Neural cell (in vitro differentiated cells): Measurements from ENCODE around the gene CAPNS1.

ENCODE experiments used
- EP300 ChIP-seq: fragments of 450-650 bp; conservative IDR thresholded peaks from 2 replicates; pipeline ENCODE4 v1.6.1; 2014; ENCODE audit warnings: antibody characterized with exemption, mild to moderate bottlenecking, moderate library complexity; ENCODE audit not compliant: poor library complexity, severe bottlenecking
- EZH2 ChIP-seq: fragments of 200-600, 300-800 bp; shearing (Covaris generic), sonication (generic); IDR thresholded peaks from 2 replicates; pipeline ENCODE4 v1.6.1; 2014; ENCODE audit warnings: antibody characterized with exemption, low read length, borderline replicate concordance, mild to moderate bottlenecking; ENCODE audit not compliant: insufficient read depth, poor library complexity, severe bottlenecking
- MXI1 ChIP-seq: fragments of 450-650 bp; conservative IDR thresholded peaks from 2 replicates; pipeline ENCODE4 v1.6.1; 2014; ENCODE audit warnings: antibody characterized with exemption, mild to moderate bottlenecking; ENCODE audit not compliant: poor library complexity, severe bottlenecking
- POLR2AphosphoS5 ChIP-seq: IDR thresholded peaks from 2 replicates; pipeline ENCODE4 v1.6.1; 2012
- RAD21 ChIP-seq: fragments of 450-650 bp; conservative IDR thresholded peaks from 2 replicates; pipeline ENCODE4 v1.6.1; 2014; ENCODE audit warnings: antibody characterized with exemption, mild to moderate bottlenecking, moderate library complexity
- SMC3 ChIP-seq: fragments of 450-650 bp; conservative IDR thresholded peaks from 2 replicates; pipeline ENCODE4 v1.6.1; 2014; ENCODE audit warnings: antibody characterized with exemption, mild to moderate bottlenecking, moderate library complexity; ENCODE audit not compliant: poor library complexity
- TAF1 ChIP-seq: IDR thresholded peaks from 2 replicates; pipeline ENCODE4 v1.6.1; 2012; ENCODE audit warnings: low read depth
- TF ChIP-seq, protein P1 (sequence below): fragments of 450-650 bp; IDR thresholded peaks from 2 replicates; pipeline ENCODE4 v1.5.1; 2014; ENCODE audit warnings: antibody characterized with exemption, mild to moderate bottlenecking, moderate library complexity; ENCODE audit not compliant: poor library complexity, severe bottlenecking
- TF ChIP-seq, protein P2 (sequence below): IDR thresholded peaks from 2 replicates; pipeline ENCODE4 v1.6.1; 2012; ENCODE audit warnings: borderline replicate concordance

DNA sequence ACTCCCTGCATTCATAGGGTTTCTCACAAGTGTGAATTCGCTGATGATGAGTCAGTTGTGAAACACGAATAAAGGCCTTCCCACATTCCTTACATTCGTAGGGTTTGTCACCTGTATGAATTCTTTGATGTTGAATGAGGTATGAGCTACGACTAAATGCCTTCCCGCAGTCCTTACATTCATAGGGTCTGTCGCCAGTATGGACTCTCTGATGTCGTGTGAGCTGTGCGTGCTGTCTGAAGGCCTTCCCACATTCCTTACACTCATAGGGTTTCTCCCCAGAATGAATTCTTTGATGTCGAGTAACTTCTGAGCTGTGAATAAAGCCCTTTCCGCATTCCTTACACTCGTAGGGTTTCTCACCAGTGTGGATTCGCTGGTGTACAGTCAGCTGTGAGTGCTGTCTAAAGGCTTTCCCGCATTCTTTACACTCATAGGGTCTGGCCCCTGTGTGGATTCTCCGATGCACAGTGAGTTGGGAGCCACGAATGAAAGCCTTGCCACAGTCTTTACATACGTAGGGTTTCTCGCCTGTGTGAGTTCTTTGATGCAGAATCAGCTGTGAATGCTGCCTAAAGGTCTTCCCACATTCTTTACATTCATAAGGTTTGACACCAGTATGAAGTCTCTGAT lies 42.9 kb downstream of the CAPNS1 start:
- TF ChIP-seq, protein P1, sequence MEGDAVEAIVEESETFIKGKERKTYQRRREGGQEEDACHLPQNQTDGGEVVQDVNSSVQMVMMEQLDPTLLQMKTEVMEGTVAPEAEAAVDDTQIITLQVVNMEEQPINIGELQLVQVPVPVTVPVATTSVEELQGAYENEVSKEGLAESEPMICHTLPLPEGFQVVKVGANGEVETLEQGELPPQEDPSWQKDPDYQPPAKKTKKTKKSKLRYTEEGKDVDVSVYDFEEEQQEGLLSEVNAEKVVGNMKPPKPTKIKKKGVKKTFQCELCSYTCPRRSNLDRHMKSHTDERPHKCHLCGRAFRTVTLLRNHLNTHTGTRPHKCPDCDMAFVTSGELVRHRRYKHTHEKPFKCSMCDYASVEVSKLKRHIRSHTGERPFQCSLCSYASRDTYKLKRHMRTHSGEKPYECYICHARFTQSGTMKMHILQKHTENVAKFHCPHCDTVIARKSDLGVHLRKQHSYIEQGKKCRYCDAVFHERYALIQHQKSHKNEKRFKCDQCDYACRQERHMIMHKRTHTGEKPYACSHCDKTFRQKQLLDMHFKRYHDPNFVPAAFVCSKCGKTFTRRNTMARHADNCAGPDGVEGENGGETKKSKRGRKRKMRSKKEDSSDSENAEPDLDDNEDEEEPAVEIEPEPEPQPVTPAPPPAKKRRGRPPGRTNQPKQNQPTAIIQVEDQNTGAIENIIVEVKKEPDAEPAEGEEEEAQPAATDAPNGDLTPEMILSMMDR: no peak
- TF ChIP-seq POLR2AphosphoS5 (no peak), EZH2 (no peak), EP300 (no peak), MXI1 (no peak), RAD21 (no peak), SMC3 (no peak), TAF1 (no peak)
- TF ChIP-seq, protein P2, sequence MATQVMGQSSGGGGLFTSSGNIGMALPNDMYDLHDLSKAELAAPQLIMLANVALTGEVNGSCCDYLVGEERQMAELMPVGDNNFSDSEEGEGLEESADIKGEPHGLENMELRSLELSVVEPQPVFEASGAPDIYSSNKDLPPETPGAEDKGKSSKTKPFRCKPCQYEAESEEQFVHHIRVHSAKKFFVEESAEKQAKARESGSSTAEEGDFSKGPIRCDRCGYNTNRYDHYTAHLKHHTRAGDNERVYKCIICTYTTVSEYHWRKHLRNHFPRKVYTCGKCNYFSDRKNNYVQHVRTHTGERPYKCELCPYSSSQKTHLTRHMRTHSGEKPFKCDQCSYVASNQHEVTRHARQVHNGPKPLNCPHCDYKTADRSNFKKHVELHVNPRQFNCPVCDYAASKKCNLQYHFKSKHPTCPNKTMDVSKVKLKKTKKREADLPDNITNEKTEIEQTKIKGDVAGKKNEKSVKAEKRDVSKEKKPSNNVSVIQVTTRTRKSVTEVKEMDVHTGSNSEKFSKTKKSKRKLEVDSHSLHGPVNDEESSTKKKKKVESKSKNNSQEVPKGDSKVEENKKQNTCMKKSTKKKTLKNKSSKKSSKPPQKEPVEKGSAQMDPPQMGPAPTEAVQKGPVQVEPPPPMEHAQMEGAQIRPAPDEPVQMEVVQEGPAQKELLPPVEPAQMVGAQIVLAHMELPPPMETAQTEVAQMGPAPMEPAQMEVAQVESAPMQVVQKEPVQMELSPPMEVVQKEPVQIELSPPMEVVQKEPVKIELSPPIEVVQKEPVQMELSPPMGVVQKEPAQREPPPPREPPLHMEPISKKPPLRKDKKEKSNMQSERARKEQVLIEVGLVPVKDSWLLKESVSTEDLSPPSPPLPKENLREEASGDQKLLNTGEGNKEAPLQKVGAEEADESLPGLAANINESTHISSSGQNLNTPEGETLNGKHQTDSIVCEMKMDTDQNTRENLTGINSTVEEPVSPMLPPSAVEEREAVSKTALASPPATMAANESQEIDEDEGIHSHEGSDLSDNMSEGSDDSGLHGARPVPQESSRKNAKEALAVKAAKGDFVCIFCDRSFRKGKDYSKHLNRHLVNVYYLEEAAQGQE: no peak
